ENCODE measurements around the gene FTCDNL1. TPM values are rescaled to one million over a fixed set of nuclear protein-coding genes. Genes with fewer than 3 reads are reported as not detected.

FTCDNL1 gene
- total RNA-seq, 1 donor from 2014 or later: 2.7 TPM

- H3K36me3 Mint-ChIP-seq: no peaks in the 10 kb centered on the region
- H3K4me3 ChIP-seq: no peak overlapping the region
- no peaks in the 10 kb centered on the region for H3K79me2 ChIP-seq (ENCODE audit: low read depth)
- H3K4me1 Mint-ChIP-seq: no peaks in the 10 kb centered on the region
- no peaks in the 10 kb centered on the region for H3K27me3 ChIP-seq
- TF ChIP-seq EZH2phosphoT487 (IDR thresholded peaks at IDR 0.05) (no peak), CTCF (IDR thresholded peaks at IDR 0.05) (no peak), EZH2 (IDR thresholded peaks at IDR 0.05) (no peak)
- no peak overlapping the region for H3K4me2 ChIP-seq
- no peak overlapping the region for H3K4me3 Mint-ChIP-seq
- H2AFZ ChIP-seq (replicated peaks): peak overlapping the region; percentile 11
- no peaks in the 10 kb centered on the region for H3K36me3 ChIP-seq
- H3K4me1 ChIP-seq: peaks cover 5% of the 10 kb centered on the region
- H3K9me3 ChIP-seq (ENCODE audit: low read depth): no peaks in the 10 kb centered on the region
- H3K9me3 Mint-ChIP-seq: no peaks in the 10 kb centered on the region
- no peak for DNase-seq (ENCODE audit: low spot score)
- peaks cover 4% of the 10 kb centered on the region for H3K27me3 Mint-ChIP-seq (ENCODE audit: insufficient read depth, low read depth)
- H3K27ac Mint-ChIP-seq: no peak overlapping the region
- no peaks in the 10 kb centered on the region for H3F3A ChIP-seq (ENCODE audit: low read depth)
- no peak overlapping the region for H3K9ac ChIP-seq
- H4K20me1 ChIP-seq (ENCODE audit: low read depth): no peaks in the 10 kb centered on the region
- H3K27ac ChIP-seq: no peak overlapping the region
Measured at GRCh38 chr2:199716807-199717586, 134.0 kb downstream of the FTCDNL1 start.

GRCh38 chr2:199713746-199714145 is 137.2 kb downstream of the FTCDNL1 start:
- Histone ChIP-seq H3K4me2 (no peak overlapping the region), H3K4me1 (peaks cover 5% of the 10 kb centered on the region), H3K27me3 (no peaks in the 10 kb centered on the region), H3K27ac (no peak overlapping the region), H2AFZ (replicated peaks) (no peak overlapping the region), H4K20me1 (ENCODE audit: low read depth) (no peaks in the 10 kb centered on the region), H3K4me3 (no peak overlapping the region), H3K9me3 (ENCODE audit: low read depth) (no peaks in the 10 kb centered on the region), H3K36me3 (no peaks in the 10 kb centered on the region), H3K9ac (no peak overlapping the region), H3K79me2 (ENCODE audit: low read depth) (no peaks in the 10 kb centered on the region), H3F3A (ENCODE audit: low read depth) (no peaks in the 10 kb centered on the region)
- Mint-ChIP-seq H3K27me3 (ENCODE audit: insufficient read depth, low read depth) (peaks cover 4% of the 10 kb centered on the region), H3K27ac (no peak overlapping the region), H3K36me3 (no peaks in the 10 kb centered on the region), H3K4me1 (no peaks in the 10 kb centered on the region), H3K4me3 (no peak overlapping the region), H3K9me3 (no peaks in the 10 kb centered on the region)
- TF ChIP-seq EZH2 (IDR thresholded peaks at IDR 0.05) (no peak), EZH2phosphoT487 (IDR thresholded peaks at IDR 0.05) (no peak), CTCF (IDR thresholded peaks at IDR 0.05) (no peak)
- no peak for DNase-seq (ENCODE audit: low spot score)

- DNase-seq (ENCODE audit: low spot score): no peak
- no peaks in the 10 kb centered on the region for H4K20me1 ChIP-seq (ENCODE audit: low read depth)
- peaks cover 2% of the 10 kb centered on the region for H3K27me3 Mint-ChIP-seq (ENCODE audit: insufficient read depth, low read depth)
- TF ChIP-seq CTCF (IDR thresholded peaks at IDR 0.05) (no peak), EZH2 (IDR thresholded peaks at IDR 0.05) (no peak), EZH2phosphoT487 (IDR thresholded peaks at IDR 0.05) (no peak)
- H3K9me3 ChIP-seq (ENCODE audit: low read depth): no peaks in the 10 kb centered on the region
- H3K9ac ChIP-seq: no peak overlapping the region
- no peak overlapping the region for H3K4me3 ChIP-seq
- no peaks in the 10 kb centered on the region for H3K36me3 Mint-ChIP-seq
- no peak overlapping the region for H3K27ac ChIP-seq
- no peaks in the 10 kb centered on the region for H3K79me2 ChIP-seq (ENCODE audit: low read depth)
- H2AFZ ChIP-seq (replicated peaks): no peak overlapping the region
- peaks cover 11% of the 10 kb centered on the region for H3K9me3 Mint-ChIP-seq
- H3K27me3 ChIP-seq: no peaks in the 10 kb centered on the region
- H3K36me3 ChIP-seq: no peaks in the 10 kb centered on the region
- H3K4me1 ChIP-seq: no peaks in the 10 kb centered on the region
- H3K4me3 Mint-ChIP-seq: no peak overlapping the region
- no peaks in the 10 kb centered on the region for H3F3A ChIP-seq (ENCODE audit: low read depth)
- H3K4me1 Mint-ChIP-seq: no peaks in the 10 kb centered on the region
- H3K27ac Mint-ChIP-seq: no peak overlapping the region
- H3K4me2 ChIP-seq: no peak overlapping the region
Measured at GRCh38 chr2:199710551-199710950, 140.4 kb downstream of the FTCDNL1 start.

Small RNAs within 50 kb of the gene (small RNA-seq; reads per million reads assigned to genes)
- gene AC108032.1 (not detected), gene RN7SL717P (not detected)

Other genes starting within 250 kb of the FTCDNL1 start
- gene C2orf69, start 60.1 kb upstream of the FTCDNL1 start, total RNA-seq (ENCODE audit: low replicate concordance): 33.0 and 43.8 TPM in 2 replicates
- 17.1 and 25.0 TPM in 2 replicates for gene TYW5, start 104.3 kb upstream of the FTCDNL1 start, total RNA-seq (ENCODE audit: low replicate concordance)
- gene MAIP1, start 104.4 kb upstream of the FTCDNL1 start, total RNA-seq (ENCODE audit: low replicate concordance): 14.0 and 27.9 TPM in 2 replicates

Data from neural progenitor cell (in vitro differentiated cells).